Kidney epithelial cell (primary cell): Measurements from ENCODE around the gene MICAL1. TPM values are rescaled to one million over a fixed set of nuclear protein-coding genes. Genes with fewer than 3 reads are reported as not detected.

Source experiments
- DNase-seq: peaks from one replicate; pipeline ENCODE4 v3.0.0-alpha.2; 2010; ENCODE audit warnings: low read depth
- H3K27me3 ChIP-seq: 2 replicates; pipeline ENCODE4 v1.6.0; 2011; ENCODE audit warnings: low read length; ENCODE audit not compliant: control insufficient read depth, insufficient read depth
- H3K36me3 ChIP-seq: 2 replicates; pipeline ENCODE4 v1.5.1; 2011; ENCODE audit warnings: low read length; ENCODE audit not compliant: control insufficient read depth, insufficient read depth
- H3K4me3 ChIP-seq: 2 replicates; pipeline ENCODE4 v1.5.1; 2011; ENCODE audit warnings: low read depth, mild to moderate bottlenecking, control low read depth, low read length
- total RNA-seq: library from RNA; depleted of rRNA; stranded (reverse); fragments of >200 nt; gene quantifications from 2 replicates; pipeline ENCODE4 v1.2.3, GENCODE V29; 2015
- TF ChIP-seq, protein P1 (sequence below): IDR thresholded peaks from 2 replicates; pipeline ENCODE4 v1.5.1; 2011; ENCODE audit warnings: mild to moderate bottlenecking, moderate library complexity, low read length, control low read depth, inconsistent platforms; ENCODE audit not compliant: insufficient read depth, poor library complexity, severe bottlenecking

Gene MICAL1
- total RNA-seq, 1 donor from 2014 or later: 52.3 TPM

DNA sequence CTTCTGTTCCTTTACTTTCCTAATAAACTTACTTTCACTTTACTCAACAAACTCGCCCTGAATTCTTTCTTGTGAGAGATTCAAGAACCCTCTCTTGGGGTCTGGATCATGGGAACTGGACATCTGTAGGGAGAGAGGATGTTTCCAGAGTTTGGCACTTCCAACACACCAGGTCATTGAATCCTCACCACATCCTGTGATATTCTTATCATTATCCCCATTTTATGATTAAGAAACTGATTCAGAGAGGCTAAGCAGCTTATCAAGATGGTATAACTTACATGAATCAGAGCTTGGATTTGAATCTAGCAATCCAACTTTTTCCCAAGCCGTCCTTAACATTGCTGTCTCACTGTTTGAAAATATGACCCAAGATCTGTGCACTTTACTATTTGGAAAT, 30.6 kb downstream of the MICAL1 start:
- DNase-seq: no peak
- TF ChIP-seq, protein P1, sequence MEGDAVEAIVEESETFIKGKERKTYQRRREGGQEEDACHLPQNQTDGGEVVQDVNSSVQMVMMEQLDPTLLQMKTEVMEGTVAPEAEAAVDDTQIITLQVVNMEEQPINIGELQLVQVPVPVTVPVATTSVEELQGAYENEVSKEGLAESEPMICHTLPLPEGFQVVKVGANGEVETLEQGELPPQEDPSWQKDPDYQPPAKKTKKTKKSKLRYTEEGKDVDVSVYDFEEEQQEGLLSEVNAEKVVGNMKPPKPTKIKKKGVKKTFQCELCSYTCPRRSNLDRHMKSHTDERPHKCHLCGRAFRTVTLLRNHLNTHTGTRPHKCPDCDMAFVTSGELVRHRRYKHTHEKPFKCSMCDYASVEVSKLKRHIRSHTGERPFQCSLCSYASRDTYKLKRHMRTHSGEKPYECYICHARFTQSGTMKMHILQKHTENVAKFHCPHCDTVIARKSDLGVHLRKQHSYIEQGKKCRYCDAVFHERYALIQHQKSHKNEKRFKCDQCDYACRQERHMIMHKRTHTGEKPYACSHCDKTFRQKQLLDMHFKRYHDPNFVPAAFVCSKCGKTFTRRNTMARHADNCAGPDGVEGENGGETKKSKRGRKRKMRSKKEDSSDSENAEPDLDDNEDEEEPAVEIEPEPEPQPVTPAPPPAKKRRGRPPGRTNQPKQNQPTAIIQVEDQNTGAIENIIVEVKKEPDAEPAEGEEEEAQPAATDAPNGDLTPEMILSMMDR: no peak
- Histone ChIP-seq H3K4me3 (no peak overlapping the region), H3K27me3 (no peaks in the 10 kb centered on the region), H3K36me3 (no peaks in the 10 kb centered on the region)

DNA sequence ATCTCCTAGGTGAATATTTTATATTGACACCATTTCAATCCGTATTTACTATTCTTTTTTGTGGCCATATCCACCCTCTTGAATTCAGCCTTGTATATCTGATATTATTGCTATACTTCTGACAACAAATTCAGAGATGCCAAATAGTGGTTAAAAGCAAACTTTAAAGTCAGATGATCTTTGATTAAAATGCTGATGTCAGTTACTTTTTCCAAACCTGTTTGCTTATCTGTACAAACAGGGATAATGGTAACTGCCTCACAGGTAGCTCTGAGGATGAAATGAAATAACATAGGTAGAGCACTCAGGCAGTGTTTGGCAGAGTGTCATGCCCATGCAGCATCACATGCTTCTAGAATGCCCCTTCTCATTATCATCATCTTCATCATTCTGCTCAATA, 34.4 kb downstream of the MICAL1 start:
- no peaks in the 10 kb centered on the region for H3K36me3 ChIP-seq
- no peak for DNase-seq
- TF ChIP-seq, protein P1: no peak
- no peaks in the 10 kb centered on the region for H3K27me3 ChIP-seq
- no peak overlapping the region for H3K4me3 ChIP-seq

DNA sequence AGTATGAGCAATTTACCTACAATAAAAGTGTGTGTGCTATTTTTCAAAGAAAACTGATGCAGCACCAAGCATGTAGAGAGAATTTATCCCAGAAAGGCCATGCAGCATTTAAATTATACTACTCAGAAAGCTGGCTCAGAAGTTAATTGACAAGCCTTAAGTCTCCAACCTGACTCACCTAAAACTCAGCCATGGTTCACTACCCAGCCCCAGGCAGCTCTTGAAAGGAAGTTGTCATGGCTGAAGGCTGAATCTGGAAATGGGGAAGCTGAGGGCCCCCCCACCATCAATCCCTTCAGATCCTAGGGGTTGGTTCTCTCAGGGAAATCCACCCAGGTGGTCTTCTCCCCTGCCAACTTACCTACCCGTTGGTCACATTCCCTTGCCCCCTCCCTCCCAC, 34.8 kb downstream of the MICAL1 start:
- no peak overlapping the region for H3K4me3 ChIP-seq
- DNase-seq: peak; percentile 69
- H3K36me3 ChIP-seq: no peaks in the 10 kb centered on the region
- TF ChIP-seq, protein P1: no peak
- H3K27me3 ChIP-seq: no peaks in the 10 kb centered on the region

DNA sequence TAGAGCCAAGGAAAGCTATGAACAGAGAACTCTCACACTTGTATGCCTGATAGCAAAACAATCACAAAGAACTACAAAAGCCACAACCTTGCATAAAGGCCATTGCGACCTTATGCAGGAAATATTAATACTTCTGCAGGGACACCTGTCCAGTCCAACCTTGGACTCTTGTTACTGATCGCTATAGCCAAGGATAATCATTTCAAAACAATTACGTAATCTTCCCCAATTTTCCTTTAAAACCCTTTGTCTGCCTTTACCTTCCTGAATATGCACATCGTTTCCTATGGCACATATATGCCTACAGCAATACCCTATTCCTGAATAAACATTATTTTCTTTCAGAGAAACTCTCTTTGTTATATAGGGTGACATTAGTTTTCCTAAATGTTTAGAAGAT, 37.9 kb downstream of the MICAL1 start:
- TF ChIP-seq, protein P1: no peak
- Histone ChIP-seq H3K27me3 (no peaks in the 10 kb centered on the region), H3K4me3 (no peak overlapping the region), H3K36me3 (no peaks in the 10 kb centered on the region)
- DNase-seq: no peak

DNA sequence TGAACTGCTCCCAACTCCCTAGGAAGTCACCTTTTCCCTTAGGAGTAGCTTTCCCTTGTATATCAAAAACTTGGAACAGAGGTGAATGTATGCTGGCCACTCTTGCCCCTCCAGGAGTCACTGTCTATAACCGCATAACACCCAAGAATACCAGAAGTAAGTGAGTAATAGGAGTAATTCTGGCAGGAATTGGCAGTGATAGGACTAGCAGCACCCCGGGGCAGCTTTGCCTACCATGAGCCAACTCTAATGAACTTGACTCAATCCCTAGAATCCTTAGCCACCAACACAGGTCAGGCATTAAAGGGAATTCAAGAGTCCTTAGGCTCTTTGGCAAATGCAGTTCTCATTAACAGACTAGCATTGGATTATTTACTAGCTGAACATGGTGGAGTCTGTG, 44.5 kb downstream of the MICAL1 start:
- DNase-seq: no peak
- Histone ChIP-seq H3K4me3 (no peak overlapping the region), H3K36me3 (no peaks in the 10 kb centered on the region), H3K27me3 (no peaks in the 10 kb centered on the region)
- TF ChIP-seq, protein P1: no peak

DNA sequence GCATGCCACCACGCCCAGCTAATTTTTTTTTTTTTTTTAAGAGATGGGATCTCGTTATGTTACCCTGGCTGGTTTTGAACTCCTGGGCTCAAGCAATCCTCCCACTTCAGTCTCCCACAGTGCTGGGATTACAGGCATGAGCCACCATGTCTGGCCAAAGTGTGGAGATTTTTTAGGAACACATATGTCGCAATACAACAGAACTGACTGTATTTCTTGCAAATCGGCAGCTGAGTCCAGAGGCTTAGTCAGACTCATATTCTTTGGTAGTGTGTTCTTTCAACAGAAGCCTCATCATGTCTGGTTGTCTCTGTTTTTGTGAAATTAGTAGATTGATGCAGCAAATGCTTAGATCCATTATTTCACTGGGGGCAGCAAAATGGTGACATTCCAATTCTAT, 49.4 kb downstream of the MICAL1 start:
- TF ChIP-seq, protein P1: no peak
- Histone ChIP-seq H3K36me3 (no peaks in the 10 kb centered on the region), H3K27me3 (no peaks in the 10 kb centered on the region), H3K4me3 (no peak overlapping the region)
- no peak for DNase-seq
